GM12878 (cell line): ENCODE results near the gene SIRT2. TPM values are rescaled to one million over a fixed set of nuclear protein-coding genes. Genes with fewer than 3 reads are reported as not detected.
"Not testable (repeated sequence)": the region's sequence is repeated elsewhere in the genome, so short reads cannot be mapped to it uniquely, and the experiment has no call there.

Source experiments
- ATAC-seq: fragments of 200-7000 bp; cut with Tn5 transposase; 3 replicates; pipeline ENCODE4 v1.9.1; 2020; ENCODE audit warnings: mild to moderate bottlenecking, moderate library complexity
- BruUV-seq: library from RNA; stranded (reverse); fragments of 400-500 nt; replicated peaks from 2 replicates; lab custom pipeline; 2021; lab: Mats Ljungman, UMichigan
- CTCF ChIA-PET: fragments of 300-600 bp; sonication (Branson Sonifier 250); formaldehyde crosslinking; extraction: SDS; loops from one replicate; lab custom pipeline; 2021; ENCODE audit warnings: inconsistent platforms; lab: Yijun Ruan, JAX
- POLR2A ChIA-PET: fragments of 350-600 bp; formaldehyde crosslinking; extraction: SDS; loops from one replicate; lab custom pipeline; 2021; ENCODE audit warnings: inconsistent platforms; lab: Charles Lee
- RAD21 ChIA-PET: fragments of 300-600 bp; sonication (Branson Sonifier 250); formaldehyde crosslinking; loops from one replicate; lab custom pipeline; 2023; ENCODE audit warnings: antibody characterized with exemption; ENCODE audit not compliant: unreplicated experiment; lab: Charles Lee
- SMC1A ChIA-PET: fragments of 300-600 bp; sonication (Branson Sonifier 250); formaldehyde crosslinking; loops from one replicate; lab custom pipeline; 2023; ENCODE audit not compliant: unreplicated experiment, uncharacterized antibody; lab: Charles Lee
- DNase-seq: peaks from one replicate; pipeline ENCODE4 v3.0.0-alpha.2; 2011; ENCODE audit warnings: low read depth, low spot score
- FAIRE-seq: peaks from 3 replicates; lab custom pipeline; 2011; peaks lifted over from hg19 to GRCh38; lab: Jason Lieb, UNC
- H2AFZ ChIP-seq: 2 replicates; pipeline ENCODE4 v1.6.0; 2011; ENCODE audit warnings: low read depth, low read length, control low read depth; ENCODE audit not compliant: control insufficient read depth
- H3K27ac ChIP-seq: 2 replicates; pipeline ENCODE4 v1.5.1; 2011; ENCODE audit warnings: control low read depth; ENCODE audit not compliant: control insufficient read depth, insufficient read depth
- H3K27me3 ChIP-seq, 2 experiments: replicated peaks in 1 of 2; 2 replicates each; pipeline versions ENCODE4 v1.6.0 to v1.6.1; 2011; ENCODE audit warnings: low read length in 1 of 2; ENCODE audit not compliant: control insufficient read depth in 2 of 2, insufficient read depth in 2 of 2
- H3K36me3 ChIP-seq, 2 experiments: 2 replicates each; pipeline ENCODE4 v1.5.1; 2011; ENCODE audit warnings: low read length in 1 of 2; ENCODE audit not compliant: control insufficient read depth in 2 of 2, insufficient read depth in 2 of 2
- H3K4me1 ChIP-seq: 2 replicates; pipeline ENCODE4 v1.6.1; 2011; ENCODE audit warnings: mild to moderate bottlenecking, low read length, moderate library complexity, mixed read lengths; ENCODE audit not compliant: control insufficient read depth, insufficient read depth
- H3K4me2 ChIP-seq: 2 replicates; pipeline ENCODE4 v1.6.0; 2011; ENCODE audit warnings: control low read depth; ENCODE audit not compliant: control insufficient read depth, insufficient read depth
- H3K4me3 ChIP-seq: fragments of 200-600 bp; sonication (generic); 2 replicates; pipeline ENCODE4 v1.5.1; 2016
- H3K79me2 ChIP-seq: 2 replicates; pipeline ENCODE4 v1.6.0; 2011; ENCODE audit warnings: low read length; ENCODE audit not compliant: control insufficient read depth, insufficient read depth
- H3K9ac ChIP-seq: 2 replicates; pipeline ENCODE4 v1.8.0; 2011; ENCODE audit warnings: low read length, control low read depth, mixed read lengths; ENCODE audit not compliant: control insufficient read depth, insufficient read depth
- H3K9me3 ChIP-seq: replicated peaks from 3 replicates; pipeline ENCODE4 v1.5.1; 2011; ENCODE audit warnings: mild to moderate bottlenecking, low read length; ENCODE audit not compliant: control insufficient read depth, insufficient read depth
- H4K20me1 ChIP-seq: 2 replicates; pipeline ENCODE4 v1.6.0; 2011; ENCODE audit not compliant: control insufficient read depth, insufficient read depth
- BHLHE40 ChIP-seq, 2 experiments: fragments of 450-650 bp in 1 of 2; IDR thresholded peaks; 2 replicates each; pipeline ENCODE4 v1.6.1; 2011 to 2017; ENCODE audit warnings: low read depth in 2 of 2, borderline replicate concordance in 1 of 2, improper control_type of control experiment in 1 of 2, low read length in 1 of 2, mild to moderate bottlenecking in 1 of 2
- CBX5 ChIP-seq: sonication (generic); IDR thresholded peaks from 2 replicates; pipeline ENCODE4 v1.6.1; 2016; ENCODE audit warnings: low read depth, moderate library complexity, mild to moderate bottlenecking, inconsistent platforms
- CHD2 ChIP-seq: IDR thresholded peaks from 2 replicates; pipeline ENCODE4 v1.6.1; 2011; ENCODE audit warnings: low read depth, low read length, improper control_type of control experiment, borderline replicate concordance
- EP300 ChIP-seq, 2 experiments: fragments of 150-350 bp in 1 of 2; IDR thresholded peaks; 2 replicates each; pipeline ENCODE4 v1.6.1; 2011 to 2012; ENCODE audit warnings: low read depth in 2 of 2, low read length in 2 of 2, borderline replicate concordance in 1 of 2, improper control_type of control experiment in 1 of 2, inconsistent platforms in 1 of 2; ENCODE audit not compliant: control insufficient read depth in 1 of 2
- EZH2 ChIP-seq: IDR thresholded peaks from 2 replicates; pipeline ENCODE4 v1.6.1; 2012; ENCODE audit warnings: low read depth, mild to moderate bottlenecking, control low read depth, inconsistent platforms, low read length, borderline replicate concordance; ENCODE audit not compliant: control insufficient read depth
- NR2C1 ChIP-seq: fragments of 450-650 bp; IDR thresholded peaks from 2 replicates; pipeline ENCODE4 v1.6.1; 2017; ENCODE audit warnings: antibody characterized with exemption, mild to moderate bottlenecking, moderate library complexity
- POLR2AphosphoS5 ChIP-seq: IDR thresholded peaks from 2 replicates; pipeline ENCODE4 v1.6.1; 2011; ENCODE audit warnings: mild to moderate bottlenecking, low read length, inconsistent platforms
- RAD51 ChIP-seq: fragments of 450-650 bp; IDR thresholded peaks from 2 replicates; pipeline ENCODE4 v1.6.1; 2016; ENCODE audit warnings: moderate library complexity, mild to moderate bottlenecking, inconsistent platforms
- WGBS: methylation state at CpG from one replicate; pipeline ENCODE4 v1.1.6; 2016; ENCODE audit warnings: low lambda C conversion rate; ENCODE audit not compliant: insufficient replicate concordance, insufficient coverage; ENCODE audit errors: missing lambda C conversion rate; 5-methylcytosine and 5-hydroxymethylcytosine counted together
- in situ Hi-C: fragments of 300-500 bp; cut with MboI; formaldehyde crosslinking; loops from 9 replicates; pipeline ENCODE4 v1.14.3; 2018; ENCODE audit warnings: mixed read lengths
- intact Hi-C: fragments of 100-400 bp; cut with micrococcal nuclease; formaldehyde crosslinking; loops from one replicate; pipeline ENCODE4 v1.14.2; 2022; ENCODE audit not compliant: unreplicated experiment
- polyA plus RNA-seq, 11 experiments: library from polyadenylated mRNA; depleted of rRNA in 4 of 11; unstranded in 6 of 11; stranded (reverse) in 5 of 11; fragments of >200 nt; fragmentation: Nextera tagmentation in 4 of 11; fragmentation: Illumina TruSeq in 1 of 11; extraction: Ambion mirVana in 4 of 11; extraction: Trizol in 1 of 11; gene quantifications; 1 replicate in 1 of 11; 2 replicates in 10 of 11; pipeline versions ENCODE4 v1.2.1 to v1.2.3, GENCODE V29; 2011 to 2016; ENCODE audit warnings: inconsistent platforms in 2 of 11, missing spikeins in 2 of 11, low read depth in 1 of 11
- total RNA-seq, 4 experiments: library from RNA; depleted of rRNA in 3 of 4; stranded (reverse); fragments of >200 nt in 3 of 4; fragmentation: Illumina TruSeq in 1 of 4; extraction: Trizol in 1 of 4; gene quantifications; 2 replicates each; pipeline versions ENCODE4 v1.2.1 to v1.2.3, GENCODE V29; 2013 to 2021
- TF ChIP-seq, protein P1 (sequence below): fragments of 450-650 bp; IDR thresholded peaks from 2 replicates; pipeline ENCODE4 v1.6.1; 2018; ENCODE audit warnings: mild to moderate bottlenecking, low read depth, moderate library complexity; ENCODE audit not compliant: partially characterized antibody
- TF ChIP-seq, protein P2 (sequence below): IDR thresholded peaks from 2 replicates; pipeline ENCODE4 v1.6.1; 2011; ENCODE audit warnings: low read depth, mild to moderate bottlenecking, low read length, moderate library complexity, borderline replicate concordance; ENCODE audit errors: extremely low read depth

SIRT2 gene
- total and polyA plus RNA-seq, 10 of the 15 experiments (the other 5 are each of a cell fraction or from before 2014, with no cell fraction given) = 1.4 to 38.7 (median 24.1) TPM

DNA sequence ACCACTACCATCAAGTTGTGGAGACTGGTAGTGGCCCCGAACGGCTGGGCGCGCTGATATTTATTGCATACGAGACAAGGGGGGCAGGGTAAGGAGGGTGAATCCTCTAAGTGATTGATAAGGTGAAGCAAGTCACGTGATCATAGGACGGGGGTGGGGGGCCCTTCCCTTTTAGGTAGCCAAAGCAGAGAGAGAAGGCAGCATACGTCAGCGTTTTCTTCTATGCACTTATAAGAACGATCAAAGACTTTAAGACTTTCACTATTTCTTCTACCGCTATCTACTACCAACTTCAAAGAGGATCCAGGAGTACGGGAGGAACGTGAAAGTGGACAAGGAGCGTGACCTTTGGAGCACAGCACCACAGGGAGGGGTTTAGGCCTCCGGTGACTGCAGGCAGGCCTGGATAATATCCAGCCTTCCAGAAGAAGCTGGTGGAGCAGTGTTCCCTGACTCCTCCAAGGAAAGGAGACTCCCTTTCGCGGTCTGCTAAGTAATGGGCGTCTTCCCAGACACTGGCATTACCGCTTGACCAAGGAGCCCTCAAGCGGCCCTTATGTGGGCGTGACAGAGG lies 39.7 kb downstream of the SIRT2 start:
- intact Hi-C loops = not testable (repeated sequence)
- WGBS = 92% methylated on average over 21 of the region's 21 CpGs

DNA sequence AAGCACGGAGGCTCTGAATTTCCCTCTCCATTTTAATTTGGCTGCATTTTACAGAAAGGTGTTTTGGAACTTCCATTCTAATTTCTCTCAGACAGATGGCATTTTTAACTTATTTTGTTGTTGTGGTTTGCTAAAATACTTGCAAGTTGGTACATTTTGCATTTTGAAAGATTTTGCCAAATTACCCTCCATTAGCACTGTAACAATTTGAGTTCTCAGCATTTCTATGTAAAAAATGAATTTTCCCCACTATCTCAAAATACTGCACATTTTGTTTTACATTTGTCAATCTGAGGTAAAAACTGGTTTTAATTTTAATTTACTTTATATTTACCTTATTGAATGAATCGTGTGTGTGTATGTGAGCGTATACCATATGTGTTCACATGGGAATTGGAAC lies 42.6 kb downstream of the SIRT2 start:
- TF ChIP-seq EZH2 = no peak
- TF ChIP-seq EP300 (IDR thresholded peaks at IDR 0.05; ENCODE audit: borderline replicate concordance in 1 of 2, control insufficient read depth in 1 of 2, low read depth in 2 of 2, low read length in 2 of 2) = no peak
- TF ChIP-seq, protein P1, sequence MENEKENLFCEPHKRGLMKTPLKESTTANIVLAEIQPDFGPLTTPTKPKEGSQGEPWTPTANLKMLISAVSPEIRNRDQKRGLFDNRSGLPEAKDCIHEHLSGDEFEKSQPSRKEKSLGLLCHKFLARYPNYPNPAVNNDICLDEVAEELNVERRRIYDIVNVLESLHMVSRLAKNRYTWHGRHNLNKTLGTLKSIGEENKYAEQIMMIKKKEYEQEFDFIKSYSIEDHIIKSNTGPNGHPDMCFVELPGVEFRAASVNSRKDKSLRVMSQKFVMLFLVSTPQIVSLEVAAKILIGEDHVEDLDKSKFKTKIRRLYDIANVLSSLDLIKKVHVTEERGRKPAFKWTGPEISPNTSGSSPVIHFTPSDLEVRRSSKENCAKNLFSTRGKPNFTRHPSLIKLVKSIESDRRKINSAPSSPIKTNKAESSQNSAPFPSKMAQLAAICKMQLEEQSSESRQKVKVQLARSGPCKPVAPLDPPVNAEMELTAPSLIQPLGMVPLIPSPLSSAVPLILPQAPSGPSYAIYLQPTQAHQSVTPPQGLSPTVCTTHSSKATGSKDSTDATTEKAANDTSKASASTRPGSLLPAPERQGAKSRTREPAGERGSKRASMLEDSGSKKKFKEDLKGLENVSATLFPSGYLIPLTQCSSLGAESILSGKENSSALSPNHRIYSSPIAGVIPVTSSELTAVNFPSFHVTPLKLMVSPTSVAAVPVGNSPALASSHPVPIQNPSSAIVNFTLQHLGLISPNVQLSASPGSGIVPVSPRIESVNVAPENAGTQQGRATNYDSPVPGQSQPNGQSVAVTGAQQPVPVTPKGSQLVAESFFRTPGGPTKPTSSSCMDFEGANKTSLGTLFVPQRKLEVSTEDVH = no peak
- TF ChIP-seq RAD51 = no peak
- TF ChIP-seq CHD2 = no peak
- no peak for TF ChIP-seq NR2C1
- no peak for TF ChIP-seq CBX5
- TF ChIP-seq, protein P2, sequence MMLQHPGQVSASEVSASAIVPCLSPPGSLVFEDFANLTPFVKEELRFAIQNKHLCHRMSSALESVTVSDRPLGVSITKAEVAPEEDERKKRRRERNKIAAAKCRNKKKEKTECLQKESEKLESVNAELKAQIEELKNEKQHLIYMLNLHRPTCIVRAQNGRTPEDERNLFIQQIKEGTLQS = no peak
- no peak for TF ChIP-seq POLR2AphosphoS5
- no peak overlapping the region for H3K4me3 ChIP-seq
- 2% methylated on average over 3 of the region's 3 CpGs for WGBS

More for the DNA sequence above, 39.7 kb downstream of the SIRT2 start:
- H3K27me3 ChIP-seq, H3K4me2 ChIP-seq, H3K9ac ChIP-seq, H3K79me2 ChIP-seq, SMC1A ChIA-PET, BruUV-seq, H3K27ac ChIP-seq, H3K9me3 ChIP-seq, H3K4me3 ChIP-seq, H3K36me3 ChIP-seq, H4K20me1 ChIP-seq, DNase-seq, in situ Hi-C loops, H2AFZ ChIP-seq, FAIRE-seq, ATAC-seq: not testable (repeated sequence)
- H3K4me1 ChIP-seq = peaks cover 35% of the 10 kb centered on the region
- RAD21 ChIA-PET = interaction anchor here (1.2 to 2.3 kb wide), 2 partner anchors 8 to 10 kb away, joined by 3 to 13 read pairs; no protein-coding TSS in a partner anchor
- POLR2A ChIA-PET = interaction anchor here (1.0 to 1.2 kb wide), 2 partner anchors 18 to 27 kb away, joined by 3 to 6 read pairs; partner anchors contain the start of genes ECH1 and RINL
- CTCF ChIA-PET = interaction anchor here (1.6 kb wide), 1 partner anchor 9 kb away, joined by 9 read pairs; no protein-coding TSS in a partner anchor
- TF ChIP-seq BHLHE40 (IDR thresholded peaks at IDR 0.05; ENCODE audit: borderline replicate concordance in 1 of 2, low read depth in 2 of 2, low read length in 1 of 2) = 0 out of 4 replicates have a peak, but pooled peaks of 1 of the 2 experiments have one; percentile 12
- 0 out of 2 replicates have a peak, but pooled peaks have one; percentile 38 for TF ChIP-seq RAD51

More for the DNA sequence above, 42.6 kb downstream of the SIRT2 start:
- H3K4me1 ChIP-seq = peaks cover 25% of the 10 kb centered on the region
- ChIA-PET CTCF (interaction anchor here (1.4 to 2.2 kb wide), 3 partner anchors 9 to 12 kb away, joined by 4 to 17 read pairs (median 5); no protein-coding TSS in a partner anchor), RAD21 (interaction anchor here (1.1 to 2.2 kb wide), 4 partner anchors 8 to 222 kb away, joined by 3 to 22 read pairs (median 12); no protein-coding TSS in a partner anchor), SMC1A (interaction anchor here (1.3 to 3.2 kb wide), 2 partner anchors 11 to 17 kb away, joined by 3 to 39 read pairs; no protein-coding TSS in a partner anchor), POLR2A (interaction anchor here (0.7 to 2.2 kb wide), 8 partner anchors 8 to 482 kb away, joined by 3 to 15 read pairs (median 6); partner anchors contain the start of genes ACTN4, PSMD8 and RINL)
- H2AFZ ChIP-seq = no peak overlapping the region
- no peaks in the 10 kb centered on the region for H3K36me3 ChIP-seq
- H4K20me1 ChIP-seq = no peaks in the 10 kb centered on the region
- FAIRE-seq (no peak), DNase-seq (no peak), ATAC-seq (no peak)
- no peak overlapping the region for H3K27ac ChIP-seq
- H3K9me3 ChIP-seq = no peaks in the 10 kb centered on the region
- no peaks in the 10 kb centered on the region for H3K27me3 ChIP-seq
- H3K79me2 ChIP-seq = peaks cover 3% of the 10 kb centered on the region
- no peak overlapping the region for H3K9ac ChIP-seq
- in situ Hi-C loops = no loop called here
- intact Hi-C loops = no loop called here
- BruUV-seq = no TSS peak
- H3K4me2 ChIP-seq = peak overlapping the region; percentile 55; the same call in 1 of the 2 replicates
